Lower leg skin (tissue), 4 donors: ENCODE data around the gene PROZ. TPM values are rescaled to one million over a fixed set of nuclear protein-coding genes. Genes with fewer than 3 reads are reported as not detected.

ENCODE experiments used
- DNase-seq, 2 donors: peaks; one replicate each; pipeline ENCODE4 v3.0.0-alpha.2; 2019; ENCODE audit warnings: low spot score in 2 of 2
- H3K4me3 ChIP-seq: fragments of 200-600 bp; sonication (generic); 2 replicates; pipeline ENCODE4 v1.5.1; 2017; ENCODE audit warnings: mild to moderate bottlenecking, low read depth; ENCODE audit not compliant: poor library complexity, severe bottlenecking
- POLR2A ChIP-seq, 2 donors: fragments of 450-650 bp; IDR thresholded peaks; one replicate each; pipeline ENCODE4 v1.6.1; 2016 to 2017; ENCODE audit warnings: antibody characterized with exemption in 2 of 2, mild to moderate bottlenecking in 1 of 2, moderate library complexity in 1 of 2
- WGBS, 2 donors: methylation state at CpG; one replicate each; pipeline ENCODE4 v1.1.5; 2018; 5-methylcytosine and 5-hydroxymethylcytosine counted together
- intact Hi-C: fragments of 100-400 bp; cut with DNase I; formaldehyde crosslinking; loops from one replicate; pipeline ENCODE4 v1.15.0; 2023; ENCODE audit warnings: low total_unique reads
- total RNA-seq, 4 donors: library from RNA; depleted of rRNA; stranded (reverse); fragments of >200 nt; gene quantifications; one replicate each; pipeline ENCODE4 v1.1.0, GENCODE V29; 2016
- TF ChIP-seq, protein P1 (sequence below), 3 donors: fragments of 450-650 bp; IDR thresholded peaks; one replicate each; pipeline ENCODE4 v1.5.1; 2016; ENCODE audit warnings: antibody characterized with exemption in 3 of 3, mild to moderate bottlenecking in 3 of 3, moderate library complexity in 2 of 3

Gene PROZ
- total RNA-seq, 4 donors from 2014 or later = not detected

GRCh38 chr13:113152984-113153809, 5.3 kb upstream of the PROZ start:
- peak; percentile 49 to 92 for DNase-seq
- H3K4me3 ChIP-seq = peak overlapping the region; percentile 16
- intact Hi-C loops = no loop called here
- TF ChIP-seq, protein P1, sequence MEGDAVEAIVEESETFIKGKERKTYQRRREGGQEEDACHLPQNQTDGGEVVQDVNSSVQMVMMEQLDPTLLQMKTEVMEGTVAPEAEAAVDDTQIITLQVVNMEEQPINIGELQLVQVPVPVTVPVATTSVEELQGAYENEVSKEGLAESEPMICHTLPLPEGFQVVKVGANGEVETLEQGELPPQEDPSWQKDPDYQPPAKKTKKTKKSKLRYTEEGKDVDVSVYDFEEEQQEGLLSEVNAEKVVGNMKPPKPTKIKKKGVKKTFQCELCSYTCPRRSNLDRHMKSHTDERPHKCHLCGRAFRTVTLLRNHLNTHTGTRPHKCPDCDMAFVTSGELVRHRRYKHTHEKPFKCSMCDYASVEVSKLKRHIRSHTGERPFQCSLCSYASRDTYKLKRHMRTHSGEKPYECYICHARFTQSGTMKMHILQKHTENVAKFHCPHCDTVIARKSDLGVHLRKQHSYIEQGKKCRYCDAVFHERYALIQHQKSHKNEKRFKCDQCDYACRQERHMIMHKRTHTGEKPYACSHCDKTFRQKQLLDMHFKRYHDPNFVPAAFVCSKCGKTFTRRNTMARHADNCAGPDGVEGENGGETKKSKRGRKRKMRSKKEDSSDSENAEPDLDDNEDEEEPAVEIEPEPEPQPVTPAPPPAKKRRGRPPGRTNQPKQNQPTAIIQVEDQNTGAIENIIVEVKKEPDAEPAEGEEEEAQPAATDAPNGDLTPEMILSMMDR (IDR thresholded peaks at IDR 0.05) = no peak
- WGBS, 2 donors = 12% methylated on average over 30 to 47 of the region's 60 CpGs

DNA sequence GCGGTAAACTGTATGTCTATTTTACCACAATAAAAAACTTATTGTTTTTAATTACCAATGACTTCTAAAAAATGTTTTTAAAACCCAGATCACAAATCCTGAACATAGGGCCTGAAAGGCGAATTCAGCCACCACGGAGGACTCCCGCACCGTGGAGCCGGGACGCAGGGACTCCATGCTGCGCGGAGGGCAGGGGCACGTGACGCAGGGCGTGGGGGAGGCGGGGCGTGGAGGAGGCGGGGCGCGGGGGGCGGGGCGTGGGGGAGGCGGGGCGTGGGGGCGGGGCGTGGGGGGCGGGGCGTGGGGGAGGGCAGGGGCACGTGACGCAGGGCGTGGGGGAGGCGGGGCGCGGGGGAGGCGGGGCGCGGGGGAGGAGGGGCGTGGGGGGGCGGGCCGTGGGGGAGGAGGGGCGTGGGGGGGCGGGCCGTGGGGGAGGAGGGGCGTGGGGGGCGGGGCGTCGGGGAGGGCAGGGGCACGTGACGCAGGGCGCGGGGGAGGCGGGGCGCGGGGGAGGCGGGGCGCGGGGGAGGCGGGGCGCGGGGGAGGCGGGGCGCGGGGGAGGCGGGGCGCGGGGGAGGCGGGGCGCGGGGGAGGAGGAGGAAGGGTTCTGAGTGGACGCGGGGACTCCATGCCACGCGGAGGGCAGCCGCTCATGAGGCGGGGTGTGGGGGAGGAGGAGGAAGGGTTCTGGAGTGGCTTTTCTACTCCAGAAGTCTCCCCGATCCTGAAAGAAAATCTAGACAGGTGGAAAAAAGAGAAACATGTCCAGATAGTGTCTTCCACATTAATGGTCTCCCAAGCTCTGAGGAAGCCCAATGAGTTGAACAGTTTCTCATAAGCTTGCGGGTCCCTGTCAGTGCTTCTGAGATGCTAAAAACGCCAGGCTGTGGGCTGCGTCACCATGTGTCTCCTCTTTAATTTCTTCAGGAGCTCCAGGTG, 4.4 kb upstream of the PROZ start:
- 3 to 8% methylated on average over 25 to 38 of the region's 76 CpGs for WGBS, 2 donors

DNA sequence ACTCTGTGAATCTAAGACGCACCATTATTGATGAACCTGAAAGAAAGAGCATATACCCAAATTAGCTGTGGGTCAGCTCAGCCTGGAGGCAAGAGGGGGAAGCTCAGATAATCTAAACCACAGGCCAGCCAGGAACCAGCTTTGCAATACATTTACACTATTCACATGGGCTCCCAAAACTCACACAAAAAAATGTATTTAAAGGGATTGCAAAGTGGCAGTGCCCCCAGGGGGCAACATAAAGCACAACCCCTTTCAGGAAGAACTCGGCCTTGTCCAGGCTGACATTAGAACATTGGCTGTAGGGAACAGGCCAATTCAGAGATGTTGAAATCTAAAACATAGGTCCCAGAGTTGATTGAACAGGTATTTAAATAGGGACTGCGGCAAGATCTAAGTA, 3.2 kb upstream of the PROZ start:
- WGBS, 2 donors = 74 to 83% methylated on average over 3 of the region's 3 CpGs
- no peak overlapping the region for H3K4me3 ChIP-seq
- peak in 1 of 2 donors; percentile 67 for DNase-seq
- intact Hi-C loops = no loop called here
- TF ChIP-seq, protein P1 (IDR thresholded peaks at IDR 0.05) = no peak
- TF ChIP-seq POLR2A (IDR thresholded peaks at IDR 0.05) = no peak

More for the DNA sequence above, 4.4 kb upstream of the PROZ start:
- H3K4me3 ChIP-seq = no peak overlapping the region
- intact Hi-C loops = no loop called here
- TF ChIP-seq, protein P1 (IDR thresholded peaks at IDR 0.05) = no peak
- TF ChIP-seq POLR2A (IDR thresholded peaks at IDR 0.05) = peak in 1 of 2 donors; percentile 65
- peak; percentile 68 to 96 for DNase-seq

GRCh38 chr13:113155982-113156655, 2.3 kb upstream of the PROZ start:
- intact Hi-C loops = no loop called here
- WGBS, 2 donors = 88 to 89% methylated on average over 9 of the region's 9 CpGs
- TF ChIP-seq, protein P1 (IDR thresholded peaks at IDR 0.05) = no peak
- no peak for TF ChIP-seq POLR2A (IDR thresholded peaks at IDR 0.05)
- peak in 1 of 2 donors; percentile 77 for DNase-seq
- no peak overlapping the region for H3K4me3 ChIP-seq

DNA sequence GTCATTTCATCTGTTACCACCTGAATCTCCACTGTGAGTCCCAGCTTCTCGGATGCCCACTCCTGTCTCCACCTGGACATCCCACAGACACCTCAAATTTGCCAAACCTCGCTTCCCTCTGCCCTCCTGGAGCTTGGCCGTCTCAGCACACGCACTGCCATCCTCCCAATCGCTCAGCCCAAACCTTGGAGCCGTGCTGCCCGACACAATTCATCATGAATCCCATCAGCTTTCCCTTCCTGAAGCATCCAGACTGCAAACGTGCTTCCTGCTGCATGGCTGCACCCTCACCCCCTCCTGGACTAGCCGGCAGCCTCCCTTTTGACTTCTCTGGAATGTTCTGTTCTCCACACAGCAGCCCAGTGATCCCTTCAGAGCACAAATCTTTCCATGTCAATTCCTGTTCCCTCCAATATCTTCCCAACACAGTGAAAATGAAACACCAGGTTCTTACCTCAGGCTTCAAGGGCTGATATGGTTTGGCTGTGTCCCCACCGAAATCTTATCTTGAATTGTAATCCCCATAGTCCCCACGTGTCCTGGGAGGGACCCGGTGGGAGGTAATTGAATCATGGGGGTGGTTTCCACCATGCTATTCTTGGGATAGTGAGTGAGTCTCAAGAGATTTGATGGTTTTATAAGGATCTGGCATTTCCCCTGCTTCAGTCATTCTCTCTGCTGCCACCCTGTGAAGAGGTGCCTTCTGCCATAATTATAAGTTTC, 1.1 kb upstream of the PROZ start:
- peak in 1 of 2 donors; percentile 78 for DNase-seq
- H3K4me3 ChIP-seq = no peak overlapping the region
- TF ChIP-seq POLR2A (IDR thresholded peaks at IDR 0.05) = no peak
- TF ChIP-seq, protein P1 (IDR thresholded peaks at IDR 0.05) = no peak
- WGBS, 2 donors = 71 to 73% methylated on average over 12 of the region's 12 CpGs
- intact Hi-C loops = no loop called here
